K562 (cell line): Measurements from ENCODE around the gene NR2E1.

Experiments
- CBX2 ChIP-seq: fragments of 200-600 bp; sonication (generic); IDR thresholded peaks from one replicate; pipeline ENCODE4 v1.6.1; 2012; ENCODE audit warnings: mild to moderate bottlenecking, low read length, inconsistent platforms; ENCODE audit not compliant: insufficient read depth, poor library complexity, severe bottlenecking
- CTCF ChIP-seq, 3 experiments: IDR thresholded peaks in 2 of 3; conservative IDR thresholded peaks in 1 of 3; 2 replicates each; pipeline ENCODE4 v1.5.1; 2011 to 2012; ENCODE audit warnings: low read length in 3 of 3, mild to moderate bottlenecking in 3 of 3, control low read depth in 2 of 3, improper control_type of control experiment in 1 of 3, inconsistent platforms in 1 of 3, low read depth in 1 of 3, mixed read lengths in 1 of 3, moderate library complexity in 1 of 3; ENCODE audit not compliant: insufficient read depth in 2 of 3
- DLX4 ChIP-seq: fragments of 250-450 bp; sonication (Bioruptor Pico); IDR thresholded peaks from 2 replicates; pipeline ENCODE4 v1.6.1; 2021; ENCODE audit warnings: mild to moderate bottlenecking
- E2F3 ChIP-seq: fragments of 250-450 bp; sonication (Bioruptor Pico); IDR thresholded peaks from 2 replicates; pipeline ENCODE4 v1.4.0; 2020; ENCODE audit warnings: mild to moderate bottlenecking
- E4F1 ChIP-seq: fragments of 250-450 bp; sonication (Bioruptor Pico); IDR thresholded peaks from 2 replicates; pipeline ENCODE4 v1.5.0; 2021; ENCODE audit warnings: mild to moderate bottlenecking, borderline replicate concordance
- ESRRB ChIP-seq: fragments of 250-450 bp; sonication (Bioruptor Pico); IDR thresholded peaks from 2 replicates; pipeline ENCODE4 v1.5.0; 2020; ENCODE audit warnings: mild to moderate bottlenecking, moderate library complexity, borderline replicate concordance
- FOXP1 ChIP-seq: sonication (generic); formaldehyde crosslinking; IDR thresholded peaks from 2 replicates; pipeline ENCODE4 v1.8.0; 2022; ENCODE audit warnings: mild to moderate bottlenecking, missing genetic modification reagents
- GATAD2B ChIP-seq: fragments of 450-650 bp; IDR thresholded peaks from 2 replicates; pipeline ENCODE4 v1.6.1; 2017; ENCODE audit warnings: mild to moderate bottlenecking, borderline replicate concordance
- KLF16 ChIP-seq: IDR thresholded peaks from 2 replicates; pipeline ENCODE4 v1.6.1; 2016; ENCODE audit warnings: antibody characterized with exemption
- MBD1 ChIP-seq: fragments of 250-450 bp; sonication (Bioruptor Pico); IDR thresholded peaks from 2 replicates; pipeline ENCODE4 v1.8.0; 2022; ENCODE audit warnings: inconsistent platforms
- POLR2A ChIP-seq: fragments of 450-650 bp; conservative IDR thresholded peaks from 2 replicates; pipeline ENCODE4 v1.6.1; 2016
- SP1 ChIP-seq: sonication (generic); formaldehyde crosslinking; IDR thresholded peaks from 2 replicates; pipeline ENCODE4 v1.8.1; 2022; ENCODE audit warnings: mild to moderate bottlenecking, missing genetic modification reagents
- U2AF1 ChIP-seq: fragments of 200-400 bp; formaldehyde crosslinking; optimal IDR thresholded peaks from 2 replicates; pipeline ENCODE3; 2017; ENCODE audit warnings: mild to moderate bottlenecking, low read depth, low read length, moderate library complexity
- ZNF655 ChIP-seq: fragments of 250-450 bp; sonication (Bioruptor Pico); IDR thresholded peaks from 2 replicates; pipeline ENCODE4 v1.5.0; 2021

- TF ChIP-seq GATAD2B, result no peak
- TF ChIP-seq CBX2, result no peak
- no peak for TF ChIP-seq POLR2A
- no peak for TF ChIP-seq E2F3
- TF ChIP-seq E4F1 (CRISPR knock-in tag), result no peak
- no peak for TF ChIP-seq MBD1 (CRISPR knock-in tag)
- TF ChIP-seq FOXP1 (CRISPR knock-in tag), result no peak
- no peak for TF ChIP-seq U2AF1
- no peak for TF ChIP-seq ZNF655 (CRISPR knock-in tag)
- no peak for TF ChIP-seq KLF16
- TF ChIP-seq CTCF (IDR thresholded peaks at IDR 0.05 in 2 of 3, conservative IDR thresholded peaks at IDR 0.05 in 1 of 3; ENCODE audit: insufficient read depth in 2 of 3, low read depth in 1 of 3, low read length in 3 of 3), result no peak
- no peak for TF ChIP-seq DLX4 (CRISPR knock-in tag)
- TF ChIP-seq SP1 (CRISPR knock-in tag), result no peak
- TF ChIP-seq ESRRB (CRISPR knock-in tag), result no peak
Measured at GRCh38 chr6:108175176-108175591, 9.4 kb downstream of the NR2E1 start.
